ENCODE results near the gene CD8B. TPM values are rescaled to one million over a fixed set of nuclear protein-coding genes. Genes with fewer than 3 reads are reported as not detected.

Gene CD8B
- total RNA-seq, 1 experiment from 2014 or later, result not detected

DNA sequence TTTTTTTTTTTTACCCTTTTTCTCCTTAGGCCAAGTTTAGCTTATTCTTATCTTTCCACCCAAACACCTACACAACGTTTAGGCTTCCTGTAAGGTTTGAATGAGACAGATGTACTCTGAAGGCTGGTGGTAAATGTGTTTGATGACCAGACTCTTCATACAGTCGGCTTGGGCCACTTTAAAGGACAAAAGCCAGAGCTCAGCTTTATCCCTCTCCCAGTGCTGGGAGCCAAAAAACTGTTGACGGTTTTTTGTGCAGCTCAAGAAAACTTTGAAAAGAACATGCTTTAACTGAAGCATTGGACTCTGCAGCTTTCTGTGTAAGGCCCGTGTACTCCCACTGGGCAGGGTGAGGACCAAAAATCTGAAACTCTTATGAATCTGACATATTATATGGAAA is 86.3 kb downstream of the CD8B start:
- Histone ChIP-seq H3K27me3 (ENCODE audit: low read length) (no peaks in the 10 kb centered on the region), H3K4me2 (ENCODE audit: low read length) (no peak overlapping the region), H3K36me3 (ENCODE audit: low read depth, low read length) (peaks cover 4% of the 10 kb centered on the region; the same call in 1 of the 2 replicates), H2AFZ (ENCODE audit: low read length) (no peak overlapping the region), H3K4me3 (ENCODE audit: low read length) (no peak overlapping the region), H4K20me1 (ENCODE audit: low read length) (no peaks in the 10 kb centered on the region), H3K9me3 (ENCODE audit: low read length) (no peaks in the 10 kb centered on the region), H3K9me2 (replicated peaks; ENCODE audit: low read length) (no peaks in the 10 kb centered on the region), H3F3A (ENCODE audit: low read length, unreplicated experiment) (no peaks in the 10 kb centered on the region), H3K9ac (ENCODE audit: low read length) (no peak overlapping the region), H3K4me1 (ENCODE audit: insufficient read depth, low read length) (no peaks in the 10 kb centered on the region), H3K79me2 (ENCODE audit: low read length) (no peaks in the 10 kb centered on the region), H3K27ac (ENCODE audit: low read length) (no peak overlapping the region)
- ChIA-PET CTCF (no interaction called here), POLR2A (ENCODE audit: unreplicated experiment) (no interaction called here)
- TSS peak; percentile 4 for BruUV-seq (replicated peaks)
- DNase-seq (no peak), ATAC-seq (no peak)
- TF ChIP-seq EZH2phosphoT487 (IDR thresholded peaks at IDR 0.05; ENCODE audit: borderline replicate concordance, low read length) (no peak), EZH2 (IDR thresholded peaks at IDR 0.05; ENCODE audit: low read length, unreplicated experiment) (no peak)
- TF ChIP-seq, protein P1, sequence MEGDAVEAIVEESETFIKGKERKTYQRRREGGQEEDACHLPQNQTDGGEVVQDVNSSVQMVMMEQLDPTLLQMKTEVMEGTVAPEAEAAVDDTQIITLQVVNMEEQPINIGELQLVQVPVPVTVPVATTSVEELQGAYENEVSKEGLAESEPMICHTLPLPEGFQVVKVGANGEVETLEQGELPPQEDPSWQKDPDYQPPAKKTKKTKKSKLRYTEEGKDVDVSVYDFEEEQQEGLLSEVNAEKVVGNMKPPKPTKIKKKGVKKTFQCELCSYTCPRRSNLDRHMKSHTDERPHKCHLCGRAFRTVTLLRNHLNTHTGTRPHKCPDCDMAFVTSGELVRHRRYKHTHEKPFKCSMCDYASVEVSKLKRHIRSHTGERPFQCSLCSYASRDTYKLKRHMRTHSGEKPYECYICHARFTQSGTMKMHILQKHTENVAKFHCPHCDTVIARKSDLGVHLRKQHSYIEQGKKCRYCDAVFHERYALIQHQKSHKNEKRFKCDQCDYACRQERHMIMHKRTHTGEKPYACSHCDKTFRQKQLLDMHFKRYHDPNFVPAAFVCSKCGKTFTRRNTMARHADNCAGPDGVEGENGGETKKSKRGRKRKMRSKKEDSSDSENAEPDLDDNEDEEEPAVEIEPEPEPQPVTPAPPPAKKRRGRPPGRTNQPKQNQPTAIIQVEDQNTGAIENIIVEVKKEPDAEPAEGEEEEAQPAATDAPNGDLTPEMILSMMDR (conservative IDR thresholded peaks at IDR 0.05; ENCODE audit: low read depth, low read length), result no peak
- intact Hi-C loops (cut with micrococcal nuclease), result no loop called here

DNA sequence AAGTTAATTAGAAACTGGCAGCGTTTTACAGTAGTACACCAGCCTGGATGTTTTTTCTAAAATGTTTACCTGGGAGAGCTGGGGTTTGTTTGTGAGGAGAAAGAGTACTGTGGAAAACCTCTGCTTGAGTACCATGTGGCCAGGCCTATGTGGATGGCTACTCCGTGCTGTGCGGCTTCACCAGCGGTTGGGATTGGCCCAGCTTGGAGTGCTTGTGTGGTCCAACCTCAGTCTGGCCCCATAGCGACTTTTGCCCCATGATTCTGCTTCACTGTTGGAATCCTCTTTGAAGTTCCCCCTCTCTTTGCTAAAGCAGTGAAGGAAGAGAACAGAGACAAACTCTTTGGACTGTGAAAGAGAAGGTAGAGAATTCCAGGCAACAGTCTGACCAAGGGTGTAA is 86.8 kb downstream of the CD8B start:
- Histone ChIP-seq H3K9me3 (ENCODE audit: low read length) (no peaks in the 10 kb centered on the region), H3K79me2 (ENCODE audit: low read length) (no peaks in the 10 kb centered on the region), H3K9ac (ENCODE audit: low read length) (no peak overlapping the region), H2AFZ (ENCODE audit: low read length) (no peak overlapping the region), H3K27ac (ENCODE audit: low read length) (no peak overlapping the region), H3F3A (ENCODE audit: low read length, unreplicated experiment) (no peaks in the 10 kb centered on the region), H3K9me2 (replicated peaks; ENCODE audit: low read length) (no peaks in the 10 kb centered on the region), H4K20me1 (ENCODE audit: low read length) (no peaks in the 10 kb centered on the region), H3K4me2 (ENCODE audit: low read length) (no peak overlapping the region), H3K36me3 (ENCODE audit: low read depth, low read length) (peaks cover 4% of the 10 kb centered on the region; the same call in 1 of the 2 replicates), H3K27me3 (ENCODE audit: low read length) (no peaks in the 10 kb centered on the region), H3K4me1 (ENCODE audit: insufficient read depth, low read length) (no peaks in the 10 kb centered on the region), H3K4me3 (ENCODE audit: low read length) (no peak overlapping the region)
- ChIA-PET POLR2A (ENCODE audit: unreplicated experiment) (no interaction called here), CTCF (no interaction called here)
- no TSS peak for BruUV-seq (replicated peaks)
- DNase-seq (no peak), ATAC-seq (no peak)
- intact Hi-C loops (cut with micrococcal nuclease), result no loop called here
- TF ChIP-seq, protein P1 (conservative IDR thresholded peaks at IDR 0.05; ENCODE audit: low read depth, low read length), result no peak
- TF ChIP-seq EZH2 (IDR thresholded peaks at IDR 0.05; ENCODE audit: low read length, unreplicated experiment) (no peak), EZH2phosphoT487 (IDR thresholded peaks at IDR 0.05; ENCODE audit: borderline replicate concordance, low read length) (no peak)

DNA sequence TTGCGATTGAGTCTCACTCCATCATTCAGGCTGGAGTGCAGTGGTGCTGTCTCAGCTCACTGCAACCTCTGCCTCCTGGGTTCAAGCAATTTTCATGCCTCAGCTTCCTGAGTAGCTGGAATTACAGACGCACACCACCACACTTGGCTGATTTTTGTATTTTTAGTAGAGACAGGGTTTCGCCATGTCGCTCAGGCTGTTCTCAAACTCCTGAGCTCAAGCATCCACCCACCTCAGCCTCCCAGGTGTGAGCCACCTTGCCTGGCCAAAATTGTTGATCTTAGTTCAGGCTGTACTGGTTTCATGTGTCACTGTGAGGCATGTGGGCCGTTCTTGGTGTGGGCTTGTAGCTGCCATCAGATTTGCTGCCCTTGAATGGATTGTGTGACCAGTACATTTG is 89.1 kb downstream of the CD8B start:
- ChIA-PET CTCF (no interaction called here), POLR2A (ENCODE audit: unreplicated experiment) (no interaction called here)
- H3K27ac ChIP-seq (ENCODE audit: low read length), result no peak overlapping the region
- no TSS peak for BruUV-seq (replicated peaks)
- intact Hi-C loops (cut with micrococcal nuclease), result no loop called here
- H3K4me3 ChIP-seq (ENCODE audit: low read length), result no peak overlapping the region
- peaks cover 6% of the 10 kb centered on the region for H3K36me3 ChIP-seq (ENCODE audit: low read depth, low read length)
- no peak overlapping the region for H2AFZ ChIP-seq (ENCODE audit: low read length)
- no peak for ATAC-seq
- H3F3A ChIP-seq (ENCODE audit: low read length, unreplicated experiment), result no peaks in the 10 kb centered on the region
- no peaks in the 10 kb centered on the region for H3K4me1 ChIP-seq (ENCODE audit: insufficient read depth, low read length)
- H3K9me3 ChIP-seq (ENCODE audit: low read length), result no peaks in the 10 kb centered on the region
- no peak for DNase-seq
- H3K79me2 ChIP-seq (ENCODE audit: low read length), result no peaks in the 10 kb centered on the region
- no peaks in the 10 kb centered on the region for H4K20me1 ChIP-seq (ENCODE audit: low read length)
- no peak for TF ChIP-seq EZH2phosphoT487 (IDR thresholded peaks at IDR 0.05; ENCODE audit: borderline replicate concordance, low read length)
- TF ChIP-seq, protein P1 (conservative IDR thresholded peaks at IDR 0.05; ENCODE audit: low read depth, low read length), result no peak
- TF ChIP-seq EZH2 (IDR thresholded peaks at IDR 0.05; ENCODE audit: low read length, unreplicated experiment), result no peak
- H3K4me2 ChIP-seq (ENCODE audit: low read length), result no peak overlapping the region
- no peaks in the 10 kb centered on the region for H3K27me3 ChIP-seq (ENCODE audit: low read length)
- H3K9me2 ChIP-seq (replicated peaks; ENCODE audit: low read length), result no peaks in the 10 kb centered on the region
- H3K9ac ChIP-seq (ENCODE audit: low read length), result no peak overlapping the region
